ENCODE results near the gene WDPCP.
"Not testable (repeated sequence)": the region's sequence is repeated elsewhere in the genome, so short reads cannot be mapped to it uniquely, and the experiment has no call there.

Gene WDPCP

DNA sequence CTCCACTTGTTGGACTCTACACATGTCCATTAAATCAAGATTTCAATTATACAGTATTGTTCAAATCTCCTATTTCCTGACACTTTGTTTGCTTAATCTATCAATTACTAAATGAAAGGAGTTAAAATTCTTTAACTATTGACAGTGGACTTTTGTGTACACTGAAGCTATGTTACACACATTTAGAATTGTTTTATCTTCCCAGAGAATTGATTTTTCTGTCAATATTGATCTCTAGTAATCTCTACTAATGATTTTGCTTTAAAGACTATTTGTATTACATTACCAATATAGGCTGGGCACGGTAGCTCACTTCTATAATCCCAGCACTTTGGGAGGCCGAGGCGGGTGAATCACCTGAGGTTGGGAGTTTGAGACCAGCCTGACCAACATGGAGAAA lies 215.7 kb downstream of the WDPCP start:
- no peak for DNase-seq (ENCODE audit: low read depth in 1 of 2, low spot score in 1 of 2)

DNA sequence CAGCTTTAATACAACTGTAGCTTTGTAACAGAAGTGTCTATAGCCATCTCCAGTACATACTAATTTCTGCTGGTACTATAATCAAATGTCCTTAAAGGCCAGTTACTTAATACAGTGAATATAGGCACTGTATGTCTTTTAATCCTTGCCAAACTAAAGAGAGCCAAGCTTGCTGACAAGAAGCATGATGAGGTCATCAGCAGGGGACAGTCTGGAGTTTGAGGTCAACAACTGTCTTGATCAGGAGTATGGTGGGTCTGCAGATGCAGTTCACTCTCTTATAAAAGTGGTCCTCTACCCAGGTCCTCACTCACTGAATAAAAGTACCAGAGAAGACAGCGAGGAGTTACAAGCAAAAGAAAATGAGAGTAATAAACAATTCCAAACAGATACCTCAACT lies 219.1 kb downstream of the WDPCP start:
- DNase-seq (ENCODE audit: low read depth in 1 of 2, low spot score in 1 of 2): no peak

DNA sequence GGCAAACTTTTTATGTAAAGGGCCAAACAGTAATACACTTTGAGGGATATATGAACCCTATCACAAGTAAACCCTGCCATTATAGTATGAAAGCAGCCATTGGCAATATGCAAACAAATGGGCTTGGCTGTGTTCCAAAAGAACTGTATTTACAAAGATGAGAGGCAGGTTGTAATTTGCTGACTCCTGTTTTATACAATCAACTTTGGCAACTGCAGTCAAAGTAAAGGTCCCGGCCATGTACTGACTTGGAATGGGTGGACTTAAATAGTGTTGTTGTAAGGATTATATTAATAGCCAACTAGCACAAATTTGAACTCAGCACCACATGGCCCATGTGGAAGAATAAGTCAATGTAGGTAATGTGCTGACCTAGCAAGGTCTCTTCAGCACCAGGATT lies 223.4 kb downstream of the WDPCP start:
- DNase-seq (ENCODE audit: low read depth in 1 of 2, low spot score in 1 of 2): no peak

GRCh38 chr2:63357722-63358121 lies 230.6 kb downstream of the WDPCP start:
- DNase-seq (ENCODE audit: low read depth in 1 of 2, low spot score in 1 of 2): not testable (repeated sequence)

- DNase-seq (ENCODE audit: low read depth in 1 of 2, low spot score in 1 of 2): no peak
Observed at GRCh38 chr2:63347361-63347760, 240.9 kb downstream of the WDPCP start.

DNA sequence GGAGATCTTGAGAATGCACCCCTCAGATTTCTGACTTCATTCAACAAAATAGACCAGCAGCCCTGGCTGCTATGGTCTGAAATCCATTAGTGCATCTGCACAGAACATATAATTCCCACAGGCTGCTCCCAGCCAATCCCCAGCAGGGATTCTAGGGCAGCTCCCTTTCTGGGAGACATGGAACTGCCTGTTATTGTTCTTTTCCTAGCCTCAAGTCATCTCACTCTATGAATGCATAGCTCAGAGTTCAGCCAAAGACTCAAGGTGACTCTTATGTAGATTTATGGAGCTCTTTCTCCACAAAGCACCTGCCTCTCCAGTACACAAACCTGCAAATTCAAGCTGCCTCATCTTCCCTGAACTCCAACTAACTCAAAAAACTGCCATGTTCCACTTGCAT lies 241.9 kb downstream of the WDPCP start:
- DNase-seq (ENCODE audit: low read depth in 1 of 2, low spot score in 1 of 2): no peak

DNA sequence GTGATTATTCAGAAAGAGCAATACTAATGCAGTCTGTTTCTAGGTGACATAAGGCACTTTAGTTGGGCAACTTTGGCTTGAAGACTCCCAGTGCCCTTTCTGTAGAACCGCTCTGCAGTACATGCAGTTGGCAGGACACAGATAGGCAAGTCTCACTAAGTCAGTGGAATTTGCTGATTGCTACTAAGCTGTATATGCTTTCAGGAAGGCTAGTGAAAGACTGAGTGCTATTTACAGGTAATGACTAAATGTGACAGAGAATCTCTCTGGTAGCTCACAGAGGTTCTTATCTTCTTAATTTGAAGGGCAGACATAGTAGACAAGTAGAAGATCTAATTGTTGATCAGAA lies 243.0 kb downstream of the WDPCP start:
- DNase-seq (ENCODE audit: low read depth in 1 of 2, low spot score in 1 of 2): no peak

- DNase-seq (ENCODE audit: low read depth in 1 of 2, low spot score in 1 of 2): no peak
Observed at GRCh38 chr2:63344575-63345284, 243.5 kb downstream of the WDPCP start.

- DNase-seq (ENCODE audit: low read depth in 1 of 2, low spot score in 1 of 2): no peak
Observed at GRCh38 chr2:63343397-63344109, 244.7 kb downstream of the WDPCP start.

GRCh38 chr2:63340443-63340842 lies 247.8 kb downstream of the WDPCP start:
- DNase-seq (ENCODE audit: low read depth in 1 of 2, low spot score in 1 of 2): no peak

GRCh38 chr2:63334910-63335309 lies 253.4 kb downstream of the WDPCP start:
- no peak for DNase-seq (ENCODE audit: low read depth in 1 of 2, low spot score in 1 of 2)

DNA sequence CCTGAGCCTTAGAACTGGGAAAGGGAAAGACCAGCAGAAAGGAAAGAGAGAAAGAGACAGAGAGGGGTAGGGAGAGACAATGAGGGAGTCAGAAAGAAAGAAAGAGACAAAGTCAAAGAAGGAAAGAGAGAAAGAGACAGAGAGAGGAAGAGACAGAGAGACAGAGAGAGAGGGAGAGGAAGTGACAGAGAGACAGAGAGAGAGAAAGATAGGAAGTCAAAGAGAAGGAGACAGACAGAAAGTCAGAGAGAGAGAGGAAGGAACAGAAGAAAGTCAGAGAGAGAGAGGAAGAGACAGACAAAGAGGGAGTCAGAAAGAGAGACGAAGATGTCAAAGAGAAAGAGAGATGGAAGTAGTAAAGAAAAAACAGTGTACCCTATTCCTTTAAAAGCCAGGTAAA lies 261.8 kb downstream of the WDPCP start:
- no peak for DNase-seq (ENCODE audit: low read depth in 1 of 2, low spot score in 1 of 2)

- not testable (repeated sequence) for DNase-seq (ENCODE audit: low read depth in 1 of 2, low spot score in 1 of 2)
Observed at GRCh38 chr2:63323662-63324061, 264.6 kb downstream of the WDPCP start.

- DNase-seq (ENCODE audit: low read depth in 1 of 2, low spot score in 1 of 2): not testable (repeated sequence)
Observed at GRCh38 chr2:63321973-63322372, 266.3 kb downstream of the WDPCP start.

GRCh38 chr2:63320669-63321068 lies 267.6 kb downstream of the WDPCP start:
- DNase-seq (ENCODE audit: low read depth in 1 of 2, low spot score in 1 of 2): no peak

GRCh38 chr2:63310614-63311013 lies 277.7 kb downstream of the WDPCP start:
- DNase-seq (ENCODE audit: low read depth in 1 of 2, low spot score in 1 of 2): no peak

GRCh38 chr2:63301481-63301880 lies 286.8 kb downstream of the WDPCP start:
- DNase-seq (ENCODE audit: low read depth in 1 of 2, low spot score in 1 of 2): no peak

- no peak for DNase-seq (ENCODE audit: low read depth in 1 of 2, low spot score in 1 of 2)
Observed at GRCh38 chr2:63300835-63301234, 287.4 kb downstream of the WDPCP start.

DNA sequence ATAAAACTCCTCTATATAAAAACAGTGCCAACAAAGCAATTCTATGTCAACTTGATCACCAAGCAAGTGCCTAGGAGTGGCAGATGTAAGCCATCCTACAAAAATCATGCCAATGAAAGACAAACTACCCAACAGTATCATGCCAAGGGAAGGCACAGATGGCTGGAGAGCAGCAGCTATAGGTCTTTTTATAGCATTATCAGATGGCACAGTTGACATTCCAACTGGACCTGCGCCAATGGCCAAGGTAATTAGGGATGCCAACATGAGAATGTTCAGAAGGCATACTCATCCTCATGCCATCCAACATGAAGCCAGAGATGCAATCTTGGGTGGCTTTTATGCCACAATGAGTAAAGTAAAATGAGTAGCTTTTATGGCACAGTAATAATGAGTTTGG lies 300.3 kb downstream of the WDPCP start:
- no peak for DNase-seq (ENCODE audit: low read depth in 1 of 2, low spot score in 1 of 2)

DNA sequence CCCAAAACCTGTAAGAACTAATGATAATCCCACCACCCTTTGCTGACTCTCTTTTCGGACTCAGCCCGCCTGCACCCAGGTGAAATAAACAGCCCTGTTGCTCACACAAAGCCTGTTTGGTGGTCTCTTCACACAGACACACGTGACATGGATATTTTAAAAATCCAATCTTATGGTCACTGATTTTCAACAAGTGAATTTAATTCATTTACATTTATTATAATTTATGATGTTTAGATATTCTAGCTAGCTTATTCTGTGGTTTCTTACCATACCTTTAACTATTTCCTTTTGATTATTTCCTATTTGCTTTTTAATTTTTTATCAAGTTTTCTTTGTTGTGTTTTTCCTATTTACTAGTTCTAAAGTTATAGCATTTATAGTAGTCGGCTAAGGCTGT lies 301.8 kb downstream of the WDPCP start:
- DNase-seq (ENCODE audit: low read depth in 1 of 2, low spot score in 1 of 2): not testable (repeated sequence)

- DNase-seq (ENCODE audit: low read depth in 1 of 2, low spot score in 1 of 2): no peak
Observed at GRCh38 chr2:63283273-63283672, 305.0 kb downstream of the WDPCP start.

DNA sequence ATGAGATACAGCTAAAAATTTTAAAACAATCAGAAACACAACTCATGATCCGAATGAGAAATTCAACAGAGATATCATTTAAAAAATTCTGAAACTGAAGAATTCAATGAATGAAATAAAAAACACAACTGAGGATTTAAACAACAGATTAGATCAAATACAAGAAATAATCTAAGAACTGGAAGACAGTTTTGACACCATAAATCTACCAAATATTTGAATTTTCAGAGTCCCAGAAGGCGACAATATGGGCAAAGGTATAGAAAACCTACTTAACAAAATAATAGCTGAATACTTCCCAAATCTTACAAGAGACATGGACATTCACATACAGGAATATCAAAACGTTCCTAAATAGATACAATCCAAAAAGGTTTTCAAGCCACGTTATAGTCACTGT lies 315.7 kb downstream of the WDPCP start:
- no peak for DNase-seq (ENCODE audit: low read depth in 1 of 2, low spot score in 1 of 2)

- DNase-seq (ENCODE audit: low read depth in 1 of 2, low spot score in 1 of 2): no peak
Observed at GRCh38 chr2:63270717-63271116, 317.6 kb downstream of the WDPCP start.

Data from stimulated activated CD4-positive, alpha-beta T cell treated with anti-CD3 and anti-CD28 coated beads, Interleukin-15, amount 100 ng/mL, for 1 hour (primary cell).